H1 (cell line): ENCODE data around the gene L3MBTL1. TPM values are rescaled to one million over a fixed set of nuclear protein-coding genes. Genes with fewer than 3 reads are reported as not detected.

ENCODE experiments used
- CEBPB ChIP-seq: IDR thresholded peaks from 2 replicates; pipeline ENCODE4 v1.6.1; 2012; ENCODE audit warnings: low read depth, low read length
- polyA plus RNA-seq, 7 experiments: library from polyadenylated mRNA; depleted of rRNA in 3 of 7; stranded (reverse) in 5 of 7; unstranded in 2 of 7; fragments of >200 nt in 5 of 7; fragments of 200-250 nt in 2 of 7; gene quantifications; 1 replicate in 5 of 7; 2 replicates in 1 of 7; 4 replicates in 1 of 7; pipeline versions ENCODE4 v1.2.1 to v1.2.3, GENCODE V29; 2011 to 2013; ENCODE audit warnings: missing spikeins in 2 of 7, mixed read lengths in 2 of 7
- total RNA-seq: library from RNA; stranded (reverse); fragmentation: NEBNext Ultra II Directional; extraction: Animal tissue kit (Norgen Biotek cat#: 25700); gene quantifications from 2 replicates; pipeline ENCODE4 v1.2.1, GENCODE V29; 2021

L3MBTL1 gene
- total and polyA plus RNA-seq, 2 of the 8 experiments (the other 6 are each of a cell fraction or from before 2014, with no cell fraction given): 11.9 to 17.0 TPM

- TF ChIP-seq CEBPB: no peak
Observed at GRCh38 chr20:43461894-43462659, 45.4 kb upstream of the L3MBTL1 start (continued).
